HepG2 (cell line): ENCODE measurements around the gene NEAT1. TPM values are rescaled to one million over a fixed set of nuclear protein-coding genes. Genes with fewer than 3 reads are reported as not detected.
A peak's percentile ranks its signal among the peaks of the same experiment; 100 is the strongest.

Source experiments
- ARNTL ChIP-seq: sonication (generic); formaldehyde crosslinking; IDR thresholded peaks from 2 replicates; pipeline ENCODE4 v1.4.0; 2020; ENCODE audit warnings: mild to moderate bottlenecking, missing genetic modification reagents
- HOXA9 ChIP-seq: sonication (generic); formaldehyde crosslinking; IDR thresholded peaks from 2 replicates; pipeline ENCODE4 v1.8.1; 2022; ENCODE audit warnings: missing genetic modification reagents, mild to moderate bottlenecking, moderate library complexity, borderline replicate concordance
- IRX3 ChIP-seq: sonication (generic); formaldehyde crosslinking; IDR thresholded peaks from 2 replicates; pipeline ENCODE4 v1.8.1; 2023; ENCODE audit warnings: mild to moderate bottlenecking, low read depth, missing genetic modification reagents, borderline replicate concordance
- NAIF1 ChIP-seq: sonication (generic); formaldehyde crosslinking; IDR thresholded peaks from 2 replicates; pipeline ENCODE4 v1.5.0; 2020; ENCODE audit warnings: mild to moderate bottlenecking, missing genetic modification reagents, borderline replicate concordance
- NFYC ChIP-seq: IDR thresholded peaks from 2 replicates; pipeline ENCODE4 v1.6.1; 2016; ENCODE audit warnings: missing genetic modification reagents, missing compliant biosample characterization
- PCBP1 ChIP-seq: fragments of 200-400 bp; formaldehyde crosslinking; IDR thresholded peaks from 2 replicates; pipeline ENCODE4 v1.6.1; 2017; ENCODE audit warnings: mild to moderate bottlenecking, low read depth, low read length, borderline replicate concordance
- STAT5B ChIP-seq: sonication (generic); formaldehyde crosslinking; IDR thresholded peaks from 2 replicates; pipeline ENCODE4 v1.4.0; 2020; ENCODE audit warnings: missing genetic modification reagents
- TAF15 ChIP-seq: fragments of 200-400 bp; formaldehyde crosslinking; IDR thresholded peaks from one replicate; pipeline ENCODE4 v1.6.1; 2018; ENCODE audit warnings: mild to moderate bottlenecking, low read depth, low read length; ENCODE audit not compliant: poor library complexity, severe bottlenecking
- TBP ChIP-seq: sonication (generic); formaldehyde crosslinking; IDR thresholded peaks from 2 replicates; pipeline ENCODE4 v1.5.0; 2020; ENCODE audit warnings: missing genetic modification reagents
- TERF1 ChIP-seq: sonication (generic); formaldehyde crosslinking; IDR thresholded peaks from 2 replicates; pipeline ENCODE4 v1.8.0; 2022; ENCODE audit warnings: mild to moderate bottlenecking, missing genetic modification reagents, moderate library complexity
- TFAP4 ChIP-seq: sonication (generic); IDR thresholded peaks from 2 replicates; pipeline ENCODE4 v1.6.1; 2016; ENCODE audit warnings: low read depth, borderline replicate concordance
- TMF1 ChIP-seq: sonication (generic); formaldehyde crosslinking; IDR thresholded peaks from 2 replicates; pipeline ENCODE4 v1.8.1; 2022; ENCODE audit warnings: low read depth, missing genetic modification reagents
- ZGPAT ChIP-seq: IDR thresholded peaks from 2 replicates; pipeline ENCODE4 v1.6.1; 2016; ENCODE audit warnings: mild to moderate bottlenecking
- ZNF180 ChIP-seq: sonication (generic); formaldehyde crosslinking; IDR thresholded peaks from 2 replicates; pipeline ENCODE4 v1.4.0; 2020; ENCODE audit warnings: low read depth, missing genetic modification reagents, borderline replicate concordance
- ZNF317 ChIP-seq: sonication (generic); formaldehyde crosslinking; IDR thresholded peaks from 2 replicates; pipeline ENCODE4 v1.5.0; 2020; ENCODE audit warnings: mild to moderate bottlenecking, missing genetic modification reagents
- ZNF674 ChIP-seq: sonication (generic); formaldehyde crosslinking; IDR thresholded peaks from 2 replicates; pipeline ENCODE4 v1.5.0; 2020; ENCODE audit warnings: low read depth, mild to moderate bottlenecking, missing genetic modification reagents
- ZNF749 ChIP-seq: sonication (generic); formaldehyde crosslinking; IDR thresholded peaks from 2 replicates; pipeline ENCODE4 v1.8.0; 2022; ENCODE audit warnings: mild to moderate bottlenecking, missing genetic modification reagents, moderate library complexity, borderline replicate concordance
- ZNF784 ChIP-seq: sonication (generic); formaldehyde crosslinking; IDR thresholded peaks from 2 replicates; pipeline ENCODE4 v1.5.1; 2020; ENCODE audit warnings: missing genetic modification reagents, mild to moderate bottlenecking, borderline replicate concordance
- ZNF878 ChIP-seq: sonication (generic); formaldehyde crosslinking; IDR thresholded peaks from 2 replicates; pipeline ENCODE4 v1.8.1; 2023; ENCODE audit warnings: mild to moderate bottlenecking, missing genetic modification reagents, moderate library complexity
- ZNF891 ChIP-seq: sonication (generic); formaldehyde crosslinking; IDR thresholded peaks from 2 replicates; pipeline ENCODE4 v1.5.0; 2020; ENCODE audit warnings: mild to moderate bottlenecking, missing genetic modification reagents
- polyA plus RNA-seq, 8 experiments: library from polyadenylated mRNA; depleted of rRNA in 3 of 8; stranded (reverse) in 7 of 8; unstranded in 1 of 8; fragments of >200 nt; fragmentation: Illumina TruSeq in 4 of 8; extraction: Trizol in 4 of 8; gene quantifications; 2 replicates each; pipeline versions ENCODE4 v1.2.1 to v1.2.3, GENCODE V29; 2011 to 2016; ENCODE audit warnings: low read depth in 4 of 8, missing spikeins in 1 of 8, mixed read lengths in 1 of 8; ENCODE audit not compliant: insufficient read depth in 1 of 8
- total RNA-seq, 5 experiments: library from RNA; depleted of rRNA; stranded (reverse); fragments of >200 nt; fragmentation: Illumina TruSeq; extraction: Trizol; gene quantifications; 2 replicates each; pipeline ENCODE4 v1.2.3, GENCODE V29; 2016; ENCODE audit warnings: low read depth in 1 of 5
- TF ChIP-seq, protein P1 (sequence below): sonication (generic); formaldehyde crosslinking; IDR thresholded peaks from 2 replicates; pipeline ENCODE4 v1.8.1; 2023; ENCODE audit warnings: mild to moderate bottlenecking, missing genetic modification reagents
- TF ChIP-seq, protein P2 (sequence below): sonication (generic); formaldehyde crosslinking; conservative IDR thresholded peaks from 2 replicates; pipeline ENCODE4 v1.8.0; 2022; ENCODE audit warnings: mild to moderate bottlenecking, moderate library complexity, missing genetic modification reagents

The NEAT1 gene
- total and polyA plus RNA-seq, 2 of the 13 experiments (the other 11 are each of a cell fraction or from before 2014, with no cell fraction given) = 20.5 to 41.2 TPM

DNA sequence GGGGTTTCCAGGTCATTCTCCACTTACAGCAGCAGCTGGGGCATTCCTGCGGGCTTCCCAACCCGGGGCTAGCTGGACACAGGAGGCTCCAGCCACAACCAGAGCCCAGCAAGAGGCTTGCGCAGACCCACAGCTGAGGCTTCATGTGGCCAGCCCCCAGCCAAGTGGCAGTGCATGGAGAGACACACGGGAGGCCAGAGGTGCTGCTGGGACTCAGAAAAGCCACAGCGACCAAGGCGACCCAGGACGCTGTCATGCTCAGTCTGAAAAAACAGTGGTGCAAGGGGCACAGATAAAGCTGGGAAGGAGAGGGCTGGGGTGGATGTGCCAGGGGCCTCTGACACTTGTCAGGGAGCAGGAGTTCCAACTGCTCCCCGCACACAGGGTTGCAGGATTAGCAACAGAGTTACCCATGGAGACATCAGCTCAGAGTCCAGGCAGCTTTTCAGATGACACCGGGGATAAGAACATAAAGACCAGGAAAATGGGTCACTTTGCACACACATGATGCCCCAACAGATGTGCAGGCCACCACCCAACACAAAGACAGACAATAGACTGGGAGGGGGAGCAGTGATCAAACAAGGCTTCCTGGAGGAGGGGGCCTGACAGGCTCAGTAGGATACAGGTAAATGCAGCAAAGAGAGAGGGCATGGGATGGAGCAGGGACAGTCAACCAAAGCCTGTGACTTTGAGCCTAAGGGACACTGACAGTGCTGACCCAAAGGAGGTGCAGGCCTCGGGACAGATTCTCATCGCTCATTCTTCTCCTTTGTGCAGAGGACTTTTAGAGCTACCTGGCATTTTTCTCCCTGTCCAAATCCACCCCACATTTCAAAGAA is 6.9 kb upstream of the NEAT1 start (continued):
- no peak for TF ChIP-seq TAF15
- no peak for TF ChIP-seq NAIF1 (CRISPR knock-in tag)
- no peak for TF ChIP-seq ZNF749
- no peak for TF ChIP-seq TBP (CRISPR knock-in tag)
- TF ChIP-seq ARNTL (CRISPR knock-in tag) = peak; percentile 34; the same call in 1 of the 2 replicates
- no peak for TF ChIP-seq ZNF180 (CRISPR knock-in tag)
- 0 out of 2 replicates have a peak, but pooled peaks have one; percentile 35 for TF ChIP-seq ZNF317 (CRISPR knock-in tag)
- TF ChIP-seq, protein P1, sequence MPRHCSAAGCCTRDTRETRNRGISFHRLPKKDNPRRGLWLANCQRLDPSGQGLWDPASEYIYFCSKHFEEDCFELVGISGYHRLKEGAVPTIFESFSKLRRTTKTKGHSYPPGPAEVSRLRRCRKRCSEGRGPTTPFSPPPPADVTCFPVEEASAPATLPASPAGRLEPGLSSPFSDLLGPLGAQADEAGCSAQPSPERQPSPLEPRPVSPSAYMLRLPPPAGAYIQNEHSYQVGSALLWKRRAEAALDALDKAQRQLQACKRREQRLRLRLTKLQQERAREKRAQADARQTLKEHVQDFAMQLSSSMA (CRISPR knock-in tag) = no peak
- TF ChIP-seq IRX3 (CRISPR knock-in tag) = no peak
- TF ChIP-seq TERF1 (CRISPR knock-in tag) = no peak
- no peak for TF ChIP-seq HOXA9
- no peak for TF ChIP-seq ZNF784
- TF ChIP-seq NFYC (CRISPR knock-in tag) = no peak
- no peak for TF ChIP-seq ZGPAT
- TF ChIP-seq, protein P2, sequence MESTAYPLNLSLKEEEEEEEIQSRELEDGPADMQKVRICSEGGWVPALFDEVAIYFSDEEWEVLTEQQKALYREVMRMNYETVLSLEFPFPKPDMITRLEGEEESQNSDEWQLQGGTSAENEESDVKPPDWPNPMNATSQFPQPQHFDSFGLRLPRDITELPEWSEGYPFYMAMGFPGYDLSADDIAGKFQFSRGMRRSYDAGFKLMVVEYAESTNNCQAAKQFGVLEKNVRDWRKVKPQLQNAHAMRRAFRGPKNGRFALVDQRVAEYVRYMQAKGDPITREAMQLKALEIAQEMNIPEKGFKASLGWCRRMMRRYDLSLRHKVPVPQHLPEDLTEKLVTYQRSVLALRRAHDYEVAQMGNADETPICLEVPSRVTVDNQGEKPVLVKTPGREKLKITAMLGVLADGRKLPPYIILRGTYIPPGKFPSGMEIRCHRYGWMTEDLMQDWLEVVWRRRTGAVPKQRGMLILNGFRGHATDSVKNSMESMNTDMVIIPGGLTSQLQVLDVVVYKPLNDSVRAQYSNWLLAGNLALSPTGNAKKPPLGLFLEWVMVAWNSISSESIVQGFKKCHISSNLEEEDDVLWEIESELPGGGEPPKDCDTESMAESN (CRISPR knock-in tag) = no peak
- no peak for TF ChIP-seq TMF1 (CRISPR knock-in tag)
- no peak for TF ChIP-seq ZNF878 (CRISPR knock-in tag)
- no peak for TF ChIP-seq ZNF674 (CRISPR knock-in tag)
- no peak for TF ChIP-seq STAT5B
- TF ChIP-seq PCBP1 = no peak
- no peak for TF ChIP-seq ZNF891
- no peak for TF ChIP-seq TFAP4
